ENCODE measurements around the gene TP53INP2. TPM values are rescaled to one million over a fixed set of nuclear protein-coding genes. Genes with fewer than 3 reads are reported as not detected.
"Not testable (repeated sequence)": the region's sequence is repeated elsewhere in the genome, so short reads cannot be mapped to it uniquely, and the experiment has no call there.

TP53INP2 gene
- total RNA-seq, 4 donors from 2014 or later: 21.9 to 39.7 (median 31.2) TPM

GRCh38 chr20:34711813-34712430 is 7.8 kb downstream of the TP53INP2 start:
- Histone ChIP-seq H3K4me1 (peaks cover 7 to 27% of the 10 kb centered on the region in 2 donors), H3K27ac (no peak overlapping the region), H3K27me3 (no peaks in the 10 kb centered on the region), H3K4me3 (replicated peaks in 1 of 3) (no peak overlapping the region), H3K36me3 (no peaks in the 10 kb centered on the region), H3K9me3 (no peaks in the 10 kb centered on the region)
- DNase-seq: no peak
- no peak for TF ChIP-seq CTCF (IDR thresholded peaks at IDR 0.05)
- TF ChIP-seq POLR2A (IDR thresholded peaks at IDR 0.05): no peak
- intact Hi-C loops (cut with DNase I): no loop called here
- WGBS, 2 donors: 95 to 97% methylated on average over 3 of the region's 3 CpGs

GRCh38 chr20:34712525-34713192 is 8.5 kb downstream of the TP53INP2 start:
- Histone ChIP-seq H3K4me1 (peaks cover 7 to 31% of the 10 kb centered on the region in 2 donors), H3K4me3 (replicated peaks in 1 of 3) (no peak overlapping the region), H3K36me3 (no peaks in the 10 kb centered on the region), H3K27ac (peak overlapping the region in 1 of 3 donors; percentile 12), H3K9me3 (no peaks in the 10 kb centered on the region), H3K27me3 (no peaks in the 10 kb centered on the region)
- WGBS, 2 donors: 85 to 89% methylated on average over 5 of the region's 5 CpGs
- intact Hi-C loops (cut with DNase I): no loop called here
- no peak for DNase-seq
- TF ChIP-seq CTCF (IDR thresholded peaks at IDR 0.05) (no peak), POLR2A (IDR thresholded peaks at IDR 0.05) (no peak)

- 93% methylated on average over 1 of the region's 1 CpG for WGBS, 2 donors
- no peaks in the 10 kb centered on the region for H3K36me3 ChIP-seq
- H3K27me3 ChIP-seq: no peaks in the 10 kb centered on the region
- peak in 1 of 2 donors; percentile 10 for DNase-seq
- H3K4me3 ChIP-seq (replicated peaks in 1 of 3): no peak overlapping the region
- no peak for TF ChIP-seq POLR2A (IDR thresholded peaks at IDR 0.05)
- no peak for TF ChIP-seq CTCF (IDR thresholded peaks at IDR 0.05)
- H3K27ac ChIP-seq: peak overlapping the region in 1 of 3 donors; percentile 12
- H3K9me3 ChIP-seq: no peaks in the 10 kb centered on the region
- H3K4me1 ChIP-seq: peaks cover 6 to 33% of the 10 kb centered on the region in 2 donors
- intact Hi-C loops (cut with DNase I): no loop called here
Measured at GRCh38 chr20:34713194-34713943, 9.2 kb downstream of the TP53INP2 start.

GRCh38 chr20:34713944-34714515 is 9.9 kb downstream of the TP53INP2 start:
- DNase-seq; H3K9me3 ChIP-seq; H3K36me3 ChIP-seq; H3K27ac ChIP-seq; H3K27me3 ChIP-seq; intact Hi-C loops (cut with DNase I); H3K4me3 ChIP-seq (replicated peaks in 1 of 3): not testable (repeated sequence)
- peaks cover 0 to 28% of the 10 kb centered on the region in 2 donors for H3K4me1 ChIP-seq
- 97% methylated on average over 10 of the region's 10 CpGs for WGBS, 2 donors

- TF ChIP-seq CTCF (IDR thresholded peaks at IDR 0.05): no peak
- TF ChIP-seq POLR2A (IDR thresholded peaks at IDR 0.05): no peak
- no peak for DNase-seq
- Histone ChIP-seq H3K4me1 (peaks cover 7 to 32% of the 10 kb centered on the region in 2 donors), H3K27me3 (no peaks in the 10 kb centered on the region), H3K36me3 (no peaks in the 10 kb centered on the region), H3K9me3 (no peaks in the 10 kb centered on the region), H3K27ac (no peak overlapping the region), H3K4me3 (replicated peaks in 1 of 3) (no peak overlapping the region)
- intact Hi-C loops (cut with DNase I): no loop called here
- 95 to 98% methylated on average over 4 of the region's 4 CpGs for WGBS, 2 donors
Measured at GRCh38 chr20:34715384-34715783, 11.2 kb downstream of the TP53INP2 start.
